B cell (primary cell): ENCODE data around the gene CDH16. TPM values are rescaled to one million over a fixed set of nuclear protein-coding genes. Genes with fewer than 3 reads are reported as not detected.

Experiments
- ATAC-seq: fragments of 200-7000 bp; cut with Tn5 transposase; one replicate; pipeline ENCODE4 v1.10.0; 2021; ENCODE audit warnings: low read depth, mild to moderate bottlenecking, moderate number of reproducible peaks, moderate library complexity
- CTCF ChIA-PET: fragments of 350-600 bp; sonication (Branson Sonifier 250); formaldehyde crosslinking; loops from one replicate; lab custom pipeline; 2021; ENCODE audit warnings: antibody characterized with exemption, inconsistent platforms; lab: Charles Lee
- POLR2A ChIA-PET: fragments of 350-600 bp; sonication (Branson Sonifier 250); formaldehyde crosslinking; loops from one replicate; lab custom pipeline; 2021; ENCODE audit warnings: antibody characterized with exemption; lab: Charles Lee
- DNase-seq: peaks from one replicate; pipeline ENCODE4 v3.0.0; 2013
- H2AFZ ChIP-seq: 2 replicates; pipeline ENCODE4 v1.6.1; 2012; ENCODE audit warnings: mild to moderate bottlenecking, low read depth, low read length; ENCODE audit not compliant: insufficient read depth, poor library complexity, severe bottlenecking
- H3K27ac ChIP-seq, 2 donors: 1 replicate in 1 of 2; 2 replicates in 1 of 2; pipeline ENCODE4 v1.5.1; 2012 to 2013; ENCODE audit warnings: low read length in 2 of 2, mild to moderate bottlenecking in 2 of 2, moderate library complexity in 1 of 2
- H3K27me3 ChIP-seq, 4 experiments: fragments of 200-600 bp in 1 of 4; sonication (generic) in 1 of 4; replicated peaks in 1 of 4; 1 replicate in 2 of 4; 2 replicates in 2 of 4; pipeline versions ENCODE4 v1.6.1 to v1.7.0; 2013 to 2016; ENCODE audit warnings: low read length in 3 of 4, mild to moderate bottlenecking in 2 of 4, mixed read lengths in 1 of 4, moderate library complexity in 1 of 4; ENCODE audit not compliant: insufficient read depth in 4 of 4, control insufficient read depth in 3 of 4; ENCODE audit errors: control extremely low read depth in 1 of 4
- H3K36me3 ChIP-seq, 2 experiments: replicated peaks in 1 of 2; 1 replicate in 1 of 2; 2 replicates in 1 of 2; pipeline versions ENCODE4 v1.6.1 to v1.7.1; 2013; ENCODE audit warnings: low read length in 1 of 2; ENCODE audit not compliant: insufficient read depth in 2 of 2, control insufficient read depth in 1 of 2; ENCODE audit errors: control extremely low read depth in 1 of 2, extremely low read depth in 1 of 2
- H3K4me1 ChIP-seq, 2 donors: fragments of 200-600 bp in 1 of 2; sonication (generic) in 1 of 2; 1 replicate in 1 of 2; 2 replicates in 1 of 2; pipeline versions ENCODE4 v1.5.1 to v1.6.1; 2013 to 2017; ENCODE audit warnings: low read length in 2 of 2; ENCODE audit not compliant: control insufficient read depth in 2 of 2, insufficient read depth in 2 of 2
- H3K4me2 ChIP-seq: replicated peaks from 2 replicates; pipeline ENCODE3; 2012; ENCODE audit warnings: mild to moderate bottlenecking, low read depth, low read length; ENCODE audit not compliant: poor library complexity, severe bottlenecking
- H3K4me3 ChIP-seq, 5 experiments: fragments of 200-600 bp in 1 of 5; sonication (generic) in 1 of 5; 1 replicate in 3 of 5; 2 replicates in 2 of 5; pipeline versions ENCODE4 v1.5.1 to v1.7.0; 2011 to 2016; ENCODE audit warnings: low read length in 4 of 5, mild to moderate bottlenecking in 4 of 5, low read depth in 2 of 5, control low read depth in 1 of 5, moderate library complexity in 1 of 5; ENCODE audit not compliant: insufficient read depth in 1 of 5; ENCODE audit errors: control extremely low read depth in 1 of 5, extremely low read depth in 1 of 5
- H3K79me2 ChIP-seq: fragments of 200-600 bp; sonication (generic); one replicate; pipeline ENCODE4 v1.6.0; 2016; ENCODE audit warnings: low read length; ENCODE audit not compliant: control insufficient read depth, insufficient read depth
- H3K9ac ChIP-seq: fragments of 200-600 bp; sonication (generic); 2 replicates; pipeline ENCODE4 v1.6.1; 2017; ENCODE audit warnings: mild to moderate bottlenecking, low read length, moderate library complexity
- H3K9me3 ChIP-seq, 3 donors: one replicate each; pipeline versions ENCODE4 v1.6.1 to v1.7.1; 2013; ENCODE audit warnings: low read length in 2 of 3; ENCODE audit not compliant: control insufficient read depth in 2 of 3, insufficient read depth in 1 of 3; ENCODE audit errors: control extremely low read depth in 1 of 3
- H4K20me1 ChIP-seq: 2 replicates; pipeline ENCODE4 v1.6.0; 2012; ENCODE audit warnings: mild to moderate bottlenecking, low read length; ENCODE audit not compliant: insufficient read depth, control insufficient read depth, poor library complexity, severe bottlenecking
- H3K27ac Mint-ChIP-seq: one replicate; pipeline ENCODE4 v1.8.0; 2021; ENCODE audit warnings: mixed read lengths
- H3K27me3 Mint-ChIP-seq: one replicate; pipeline ENCODE4 v1.8.0; 2021; ENCODE audit warnings: mixed read lengths
- H3K4me1 Mint-ChIP-seq: one replicate; pipeline ENCODE4 v1.8.0; 2021; ENCODE audit warnings: mixed read lengths
- H3K4me3 Mint-ChIP-seq: one replicate; pipeline ENCODE4 v1.8.0; 2021; ENCODE audit warnings: mixed read lengths
- H3K9me3 Mint-ChIP-seq: one replicate; pipeline ENCODE4 v1.8.0; 2022; ENCODE audit warnings: mixed read lengths; ENCODE audit not compliant: insufficient read depth
- CTCF ChIP-seq: fragments of 200-600 bp; IDR thresholded peaks from one replicate; pipeline ENCODE4 v1.8.0; 2022; ENCODE audit warnings: antibody characterized with exemption, mild to moderate bottlenecking
- EZH2 ChIP-seq: IDR thresholded peaks from 2 replicates; pipeline ENCODE4 v1.6.1; 2012; ENCODE audit warnings: borderline replicate concordance, low read depth, mild to moderate bottlenecking, moderate library complexity, low read length; ENCODE audit not compliant: insufficient read depth, poor library complexity, severe bottlenecking
- WGBS: methylation state at CpG from one replicate; pipeline ENCODE4 v1.1.5; 2013; ENCODE audit warnings: missing lambda C conversion rate; ENCODE audit not compliant: insufficient coverage; 5-methylcytosine and 5-hydroxymethylcytosine counted together
- intact Hi-C: fragments of 100-400 bp; cut with micrococcal nuclease; formaldehyde crosslinking; loops from one replicate; pipeline ENCODE4 v1.10.0; 2022
- polyA plus RNA-seq: library from polyadenylated mRNA; depleted of rRNA; stranded (reverse); fragments of >200 nt; gene quantifications from 2 replicates; pipeline ENCODE4 v1.2.3, GENCODE V29; 2012
- total RNA-seq, 2 donors: library from RNA; stranded (reverse); fragments of 120-200 nt in 1 of 2; gene quantifications; 1 replicate in 1 of 2; 2 replicates in 1 of 2; pipeline versions ENCODE4 v1.2.3 to v1.2.4, GENCODE V29; 2013 to 2022

Gene CDH16
- total and polyA plus RNA-seq, 2 donors (not counting 1 experiment from before 2014, with no cell fraction given): not detected

- Mint-ChIP-seq H3K9me3 (no peaks in the 10 kb centered on the region), H3K27ac (no peak overlapping the region), H3K4me1 (peaks cover 14% of the 10 kb centered on the region), H3K27me3 (peaks cover 3% of the 10 kb centered on the region), H3K4me3 (no peak overlapping the region)
- no peak overlapping the region for H3K4me3 ChIP-seq
- no peak for ATAC-seq
- H3K9me3 ChIP-seq: peaks cover 0 to 3% (median 0%) of the 10 kb centered on the region in 3 donors
- no peak overlapping the region for H3K4me2 ChIP-seq
- no peaks in the 10 kb centered on the region for H3K36me3 ChIP-seq
- H3K27ac ChIP-seq: no peak overlapping the region
- CTCF ChIA-PET: interaction anchor here (1.1 kb wide), 1 partner anchor 191 kb away, joined by 3 read pairs; no protein-coding TSS in a partner anchor
- intact Hi-C loops: no loop called here
- H3K4me1 ChIP-seq: peaks cover 7 to 14% of the 10 kb centered on the region in 2 donors
- no peak overlapping the region for H2AFZ ChIP-seq
- no peak overlapping the region for H3K9ac ChIP-seq
- POLR2A ChIA-PET: interaction anchor here (0.6 kb wide), 1 partner anchor 87 kb away, joined by 3 read pairs; no protein-coding TSS in a partner anchor
- TF ChIP-seq CTCF (no peak), EZH2 (no peak)
- no peaks in the 10 kb centered on the region for H3K79me2 ChIP-seq
- no peak for DNase-seq
- WGBS: 90% methylated on average over 6 of the region's 6 CpGs
- H3K27me3 ChIP-seq: no peaks in the 10 kb centered on the region
- no peaks in the 10 kb centered on the region for H4K20me1 ChIP-seq
Measured at GRCh38 chr16:66964049-66964448, 45.4 kb upstream of the CDH16 start.

DNA sequence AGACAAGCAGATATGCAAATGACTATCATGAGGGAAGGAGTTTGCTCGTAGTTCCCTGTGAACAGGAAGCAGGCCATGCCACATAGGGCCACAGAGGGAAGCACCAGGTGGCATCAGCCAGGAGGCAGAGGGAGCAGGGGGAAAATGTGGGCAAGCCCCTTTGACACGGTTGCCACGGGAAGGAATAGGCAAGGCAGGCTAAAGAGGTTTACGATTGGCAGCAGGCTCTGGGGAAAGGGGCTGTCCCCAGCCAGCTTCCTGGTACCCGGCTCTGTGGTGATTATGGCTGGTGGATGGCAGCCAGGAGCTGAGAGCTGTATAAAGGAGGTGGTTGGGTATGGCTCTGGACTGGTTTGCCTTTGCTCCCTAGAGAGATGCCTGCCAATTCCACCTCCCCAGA lies 43.2 kb upstream of the CDH16 start:
- 2% methylated on average over 4 of the region's 5 CpGs for WGBS
- H3K4me3 ChIP-seq: no peak overlapping the region
- Mint-ChIP-seq H3K9me3 (no peaks in the 10 kb centered on the region), H3K27me3 (peaks cover 12% of the 10 kb centered on the region), H3K4me1 (peaks cover 14% of the 10 kb centered on the region), H3K27ac (no peak overlapping the region), H3K4me3 (peak overlapping the region; percentile 53)
- ChIA-PET CTCF (interaction anchor here (0.9 to 1.9 kb wide), 3 partner anchors 10 to 223 kb away, joined by 4 to 8 read pairs (median 5); no protein-coding TSS in a partner anchor), POLR2A (interaction anchor here (0.9 kb wide), 1 partner anchor 82 kb away, joined by 3 read pairs; the partner anchor contains the start of gene PDP2)
- H3K27ac ChIP-seq: peak overlapping the region; percentile 20 to 23
- DNase-seq (peak; percentile 41), ATAC-seq (no peak)
- intact Hi-C loops: no loop called here
- H4K20me1 ChIP-seq: no peaks in the 10 kb centered on the region
- peak overlapping the region; percentile 66 for H3K4me2 ChIP-seq
- H3K9me3 ChIP-seq: peaks cover 0 to 3% (median 0%) of the 10 kb centered on the region in 3 donors
- peaks cover 7 to 14% of the 10 kb centered on the region in 2 donors for H3K4me1 ChIP-seq
- H3K27me3 ChIP-seq: no peaks in the 10 kb centered on the region
- peak overlapping the region; percentile 88 for H2AFZ ChIP-seq
- TF ChIP-seq EZH2 (no peak), CTCF (no peak)
- H3K79me2 ChIP-seq: no peaks in the 10 kb centered on the region
- no peak overlapping the region for H3K9ac ChIP-seq
- H3K36me3 ChIP-seq: no peaks in the 10 kb centered on the region
